ENCODE measurements around the gene GLRA3. TPM values are rescaled to one million over a fixed set of nuclear protein-coding genes. Genes with fewer than 3 reads are reported as not detected.
"Not testable (repeated sequence)": the region's sequence is repeated elsewhere in the genome, so short reads cannot be mapped to it uniquely, and the experiment has no call there.

GLRA3 gene
- total RNA-seq, 2 experiments from 2014 or later, result not detected

GRCh38 chr4:174778274-174778986, 50.6 kb downstream of the GLRA3 start:
- DNase-seq; CTCF ChIA-PET; H3K27ac Mint-ChIP-seq; H3K4me3 Mint-ChIP-seq; H3K36me3 Mint-ChIP-seq; H3K9me3 Mint-ChIP-seq (ENCODE audit: low read depth); H3K4me1 Mint-ChIP-seq; H3K27me3 Mint-ChIP-seq; ATAC-seq: not testable (repeated sequence)

DNA sequence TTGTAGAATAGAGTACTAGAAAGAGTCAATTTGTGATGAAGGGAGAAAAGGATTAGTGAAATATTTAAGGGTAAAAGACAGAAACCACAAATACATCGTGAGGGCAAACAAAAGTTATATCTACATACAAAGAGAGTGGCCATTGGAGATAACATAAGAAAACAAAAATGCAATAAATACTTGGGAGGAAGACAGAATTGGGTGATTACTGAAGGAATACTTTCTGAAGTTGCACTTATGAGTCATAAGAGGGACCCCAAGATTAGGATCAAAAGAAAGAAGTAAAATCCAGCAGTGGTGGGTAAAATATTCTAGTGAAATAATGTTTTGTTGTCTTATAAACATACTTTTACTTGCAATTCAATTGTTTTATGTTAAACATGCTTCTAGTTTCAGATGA, 53.7 kb downstream of the GLRA3 start:
- Mint-ChIP-seq H3K4me3 (no peak overlapping the region), H3K4me1 (no peaks in the 10 kb centered on the region), H3K36me3 (no peaks in the 10 kb centered on the region), H3K27me3 (no peaks in the 10 kb centered on the region), H3K27ac (no peak overlapping the region), H3K9me3 (ENCODE audit: low read depth) (no peaks in the 10 kb centered on the region)
- CTCF ChIA-PET, result no interaction called here
- DNase-seq (no peak), ATAC-seq (no peak)

GRCh38 chr4:174764105-174764729, 64.8 kb downstream of the GLRA3 start:
- no peak for ATAC-seq
- no peak overlapping the region for H3K27ac Mint-ChIP-seq
- H3K36me3 Mint-ChIP-seq, result no peaks in the 10 kb centered on the region
- CTCF ChIA-PET, result no interaction called here
- H3K4me3 Mint-ChIP-seq, result no peak overlapping the region
- no peaks in the 10 kb centered on the region for H3K27me3 Mint-ChIP-seq
- no peak for DNase-seq
- H3K4me1 Mint-ChIP-seq, result no peaks in the 10 kb centered on the region
- no peaks in the 10 kb centered on the region for H3K9me3 Mint-ChIP-seq (ENCODE audit: low read depth)

DNA sequence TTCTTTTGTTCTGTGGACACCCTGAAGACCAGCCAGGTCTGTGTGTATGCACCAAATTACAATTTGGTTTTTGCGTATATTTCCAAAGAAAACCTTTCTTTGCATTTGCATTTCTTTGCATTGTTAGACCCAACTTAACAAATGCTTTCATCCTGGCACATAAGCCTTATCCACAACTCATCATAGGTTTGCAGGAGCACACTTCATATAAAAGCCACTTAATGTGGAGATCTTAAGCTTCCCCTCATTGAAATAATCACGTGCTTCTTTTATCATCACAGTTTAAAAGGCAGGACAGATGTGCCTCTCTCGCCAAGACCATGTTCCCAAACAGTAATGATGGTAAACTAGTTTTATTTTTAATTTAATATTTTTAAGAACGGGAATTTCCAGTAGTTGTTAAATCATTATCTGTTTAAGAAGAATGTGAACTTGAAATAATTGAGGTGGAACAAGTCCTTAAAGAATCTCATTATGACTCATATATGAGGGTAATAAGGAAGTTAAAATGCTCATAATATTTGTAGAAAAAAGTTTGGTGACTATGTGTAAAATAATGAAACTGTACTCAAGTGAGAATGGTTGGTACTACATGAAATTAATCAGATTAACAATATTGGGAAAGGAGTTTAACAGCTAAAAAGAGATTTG, 65.5 kb downstream of the GLRA3 start:
- DNase-seq (no peak), ATAC-seq (no peak)
- CTCF ChIA-PET, result no interaction called here
- no peaks in the 10 kb centered on the region for H3K36me3 Mint-ChIP-seq
- H3K4me1 Mint-ChIP-seq, result no peaks in the 10 kb centered on the region
- no peak overlapping the region for H3K4me3 Mint-ChIP-seq
- H3K9me3 Mint-ChIP-seq (ENCODE audit: low read depth), result no peaks in the 10 kb centered on the region
- H3K27ac Mint-ChIP-seq, result no peak overlapping the region
- no peaks in the 10 kb centered on the region for H3K27me3 Mint-ChIP-seq

DNA sequence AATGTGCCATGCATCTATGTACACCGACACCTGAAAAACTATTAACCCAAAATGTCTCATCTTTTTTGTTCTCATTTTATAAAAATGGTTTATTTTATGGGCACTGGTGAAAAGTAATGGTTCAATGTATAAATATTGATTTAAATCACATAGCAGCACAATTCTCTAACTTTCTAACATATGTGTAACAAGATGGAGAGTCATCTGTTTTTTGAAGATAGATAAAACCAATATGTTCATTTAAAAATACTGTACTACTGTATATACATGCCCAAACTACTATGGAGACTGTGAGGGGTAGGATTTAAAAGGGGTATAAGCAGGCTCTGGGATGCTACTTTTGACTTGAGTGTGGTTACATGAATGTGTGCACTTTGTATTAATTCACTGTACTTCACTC, 67.6 kb downstream of the GLRA3 start:
- no peaks in the 10 kb centered on the region for H3K4me1 Mint-ChIP-seq
- no peak for ATAC-seq

GRCh38 chr4:174757736-174758135, 71.3 kb downstream of the GLRA3 start:
- Mint-ChIP-seq H3K36me3 (no peaks in the 10 kb centered on the region), H3K27ac (no peak overlapping the region), H3K9me3 (ENCODE audit: low read depth) (no peaks in the 10 kb centered on the region), H3K4me1 (no peaks in the 10 kb centered on the region), H3K27me3 (no peaks in the 10 kb centered on the region), H3K4me3 (no peak overlapping the region)
- DNase-seq (no peak), ATAC-seq (no peak)
- CTCF ChIA-PET, result no interaction called here

More for the DNA sequence above, 67.6 kb downstream of the GLRA3 start:
- DNase-seq, result no peak
- CTCF ChIA-PET, result no interaction called here
- no peaks in the 10 kb centered on the region for H3K27me3 Mint-ChIP-seq
- no peak overlapping the region for H3K4me3 Mint-ChIP-seq
- no peaks in the 10 kb centered on the region for H3K36me3 Mint-ChIP-seq
- no peaks in the 10 kb centered on the region for H3K9me3 Mint-ChIP-seq (ENCODE audit: low read depth)
- H3K27ac Mint-ChIP-seq, result no peak overlapping the region

GRCh38 chr4:174753021-174753420, 76.0 kb downstream of the GLRA3 start:
- Mint-ChIP-seq H3K27ac (no peak overlapping the region), H3K4me3 (no peak overlapping the region), H3K36me3 (no peaks in the 10 kb centered on the region), H3K27me3 (no peaks in the 10 kb centered on the region), H3K9me3 (ENCODE audit: low read depth) (no peaks in the 10 kb centered on the region), H3K4me1 (no peaks in the 10 kb centered on the region)
- ATAC-seq (no peak), DNase-seq (no peak)
- CTCF ChIA-PET, result no interaction called here

GRCh38 chr4:174752026-174752425, 77.0 kb downstream of the GLRA3 start:
- CTCF ChIA-PET, result interaction anchor here (1.0 kb wide), 1 partner anchor 275 kb away, joined by 3 read pairs; no protein-coding TSS in a partner anchor
- no peak for DNase-seq
- no peak overlapping the region for H3K4me3 Mint-ChIP-seq
- H3K36me3 Mint-ChIP-seq, result no peaks in the 10 kb centered on the region
- H3K9me3 Mint-ChIP-seq (ENCODE audit: low read depth), result no peaks in the 10 kb centered on the region
- no peak overlapping the region for H3K27ac Mint-ChIP-seq
- ATAC-seq, result no peak
- no peaks in the 10 kb centered on the region for H3K4me1 Mint-ChIP-seq
- no peaks in the 10 kb centered on the region for H3K27me3 Mint-ChIP-seq

GRCh38 chr4:174749091-174749490, 80.0 kb downstream of the GLRA3 start:
- H3K4me1 Mint-ChIP-seq, result no peaks in the 10 kb centered on the region
- no peaks in the 10 kb centered on the region for H3K36me3 Mint-ChIP-seq
- CTCF ChIA-PET, result no interaction called here
- no peaks in the 10 kb centered on the region for H3K9me3 Mint-ChIP-seq (ENCODE audit: low read depth)
- DNase-seq (no peak), ATAC-seq (no peak)
- H3K27ac Mint-ChIP-seq, result no peak overlapping the region
- no peaks in the 10 kb centered on the region for H3K27me3 Mint-ChIP-seq
- H3K4me3 Mint-ChIP-seq, result no peak overlapping the region

GRCh38 chr4:174746710-174747109, 82.3 kb downstream of the GLRA3 start:
- no peak for ATAC-seq
- DNase-seq, result no peak
- H3K4me1 Mint-ChIP-seq, result no peaks in the 10 kb centered on the region
- no peaks in the 10 kb centered on the region for H3K27me3 Mint-ChIP-seq
- CTCF ChIA-PET, result no interaction called here
- H3K27ac Mint-ChIP-seq, result no peak overlapping the region
- no peaks in the 10 kb centered on the region for H3K36me3 Mint-ChIP-seq
- no peaks in the 10 kb centered on the region for H3K9me3 Mint-ChIP-seq (ENCODE audit: low read depth)
- H3K4me3 Mint-ChIP-seq, result no peak overlapping the region

DNA sequence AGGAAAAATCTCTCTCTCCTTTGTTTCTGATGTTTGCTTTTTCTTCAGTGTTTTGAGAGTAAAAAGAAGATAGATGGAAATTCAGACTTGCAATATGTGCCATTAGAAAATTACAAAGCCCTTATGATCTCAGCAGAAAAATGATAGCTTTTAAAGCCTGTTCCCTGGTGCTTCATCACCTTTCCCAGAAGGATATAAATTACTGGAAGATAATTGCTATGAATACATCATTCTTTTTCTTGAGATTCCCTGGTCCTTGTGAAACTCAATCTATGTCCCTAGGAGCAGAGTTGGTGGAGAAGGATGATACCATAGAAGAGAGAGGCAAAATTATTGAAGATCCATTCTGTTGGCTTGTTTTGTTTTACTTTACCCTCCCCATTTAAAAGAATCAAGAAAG, 86.5 kb downstream of the GLRA3 start:
- Mint-ChIP-seq H3K27me3 (no peaks in the 10 kb centered on the region), H3K9me3 (ENCODE audit: low read depth) (no peaks in the 10 kb centered on the region), H3K36me3 (no peaks in the 10 kb centered on the region), H3K4me1 (no peaks in the 10 kb centered on the region), H3K4me3 (no peak overlapping the region), H3K27ac (no peak overlapping the region)
- ATAC-seq, result no peak
- no peak for DNase-seq
- CTCF ChIA-PET, result no interaction called here

DNA sequence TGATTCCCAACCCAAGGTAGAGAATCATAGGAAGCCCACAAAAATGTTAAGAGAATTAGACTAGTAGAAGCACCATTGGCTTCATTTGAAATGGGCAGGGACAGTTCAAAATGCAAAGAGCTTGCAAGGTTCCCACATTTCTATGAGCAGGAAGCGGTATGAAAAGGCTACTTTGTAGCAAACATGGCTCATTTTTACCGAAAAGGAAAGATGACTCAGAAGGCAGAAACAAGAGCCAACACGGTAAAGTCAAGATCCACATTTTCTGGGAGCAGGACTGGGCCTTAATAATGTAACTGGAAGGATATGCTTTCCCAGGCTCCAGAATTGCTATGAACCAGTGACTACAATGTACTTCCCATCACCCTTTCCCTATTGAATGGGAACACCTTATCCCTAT, 89.5 kb downstream of the GLRA3 start:
- DNase-seq, result no peak
- Mint-ChIP-seq H3K27ac (no peak overlapping the region), H3K4me3 (no peak overlapping the region), H3K4me1 (no peaks in the 10 kb centered on the region), H3K27me3 (no peaks in the 10 kb centered on the region), H3K36me3 (no peaks in the 10 kb centered on the region), H3K9me3 (ENCODE audit: low read depth) (no peaks in the 10 kb centered on the region)
- no peak for ATAC-seq
- CTCF ChIA-PET, result no interaction called here

- no peak overlapping the region for H3K4me3 Mint-ChIP-seq
- no peaks in the 10 kb centered on the region for H3K9me3 Mint-ChIP-seq (ENCODE audit: low read depth)
- CTCF ChIA-PET, result no interaction called here
- H3K4me1 Mint-ChIP-seq, result no peaks in the 10 kb centered on the region
- ATAC-seq (no peak), DNase-seq (no peak)
- H3K36me3 Mint-ChIP-seq, result no peaks in the 10 kb centered on the region
- H3K27me3 Mint-ChIP-seq, result no peaks in the 10 kb centered on the region
- no peak overlapping the region for H3K27ac Mint-ChIP-seq
These were observed 94.9 kb downstream of the GLRA3 start for GRCh38 chr4:174734181-174734580.

- CTCF ChIA-PET, result no interaction called here
These were observed 111.2 kb downstream of the GLRA3 start for GRCh38 chr4:174717828-174718227.

More at GRCh38 chr4:174717828-174718227, 111.2 kb downstream of the GLRA3 start:
- ATAC-seq (no peak), DNase-seq (no peak)
- Mint-ChIP-seq H3K4me1 (no peaks in the 10 kb centered on the region), H3K27me3 (no peaks in the 10 kb centered on the region), H3K9me3 (ENCODE audit: low read depth) (no peaks in the 10 kb centered on the region), H3K36me3 (no peaks in the 10 kb centered on the region), H3K4me3 (no peak overlapping the region), H3K27ac (no peak overlapping the region)

Data from activated CD8-positive, alpha-beta memory T cell treated with anti-CD3 and anti-CD28 coated beads, Interleukin-2, amount 10 ng/mL, durations not matched to agents 7 days and 5 days (primary cell).